ENCODE results near the gene KLHL35.

KLHL35 gene

DNA sequence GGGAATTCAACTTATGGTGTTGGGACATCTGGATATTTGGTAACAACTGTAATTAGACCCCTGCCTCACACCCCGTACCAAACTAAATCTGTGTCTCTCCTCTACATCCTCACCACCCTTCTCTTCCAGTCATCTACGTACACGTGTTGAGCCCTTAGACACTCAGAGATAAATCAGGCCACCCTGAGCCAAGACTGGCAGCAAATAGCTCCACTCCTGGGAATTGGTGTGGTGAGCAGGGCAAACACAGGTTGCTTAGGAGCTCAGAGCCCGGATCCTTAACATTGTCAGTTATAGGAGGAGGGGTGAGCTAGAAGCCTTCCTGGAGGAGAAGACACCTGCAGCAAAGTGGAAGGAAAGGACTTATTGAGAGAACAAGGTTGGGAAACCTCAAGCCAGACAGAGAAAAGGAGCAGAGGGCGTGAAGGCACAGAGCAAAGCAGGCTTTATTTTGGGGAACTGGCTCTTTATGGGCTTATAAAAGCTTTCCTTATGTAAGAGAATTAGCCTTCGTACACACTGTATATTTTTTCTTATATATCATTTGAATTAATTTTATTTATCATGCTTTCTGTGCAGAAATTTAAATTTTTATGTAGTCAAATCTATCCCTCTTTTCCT lies 36.9 kb upstream of the KLHL35 start:
- no peak for ATAC-seq
- no peak for DNase-seq

DNA sequence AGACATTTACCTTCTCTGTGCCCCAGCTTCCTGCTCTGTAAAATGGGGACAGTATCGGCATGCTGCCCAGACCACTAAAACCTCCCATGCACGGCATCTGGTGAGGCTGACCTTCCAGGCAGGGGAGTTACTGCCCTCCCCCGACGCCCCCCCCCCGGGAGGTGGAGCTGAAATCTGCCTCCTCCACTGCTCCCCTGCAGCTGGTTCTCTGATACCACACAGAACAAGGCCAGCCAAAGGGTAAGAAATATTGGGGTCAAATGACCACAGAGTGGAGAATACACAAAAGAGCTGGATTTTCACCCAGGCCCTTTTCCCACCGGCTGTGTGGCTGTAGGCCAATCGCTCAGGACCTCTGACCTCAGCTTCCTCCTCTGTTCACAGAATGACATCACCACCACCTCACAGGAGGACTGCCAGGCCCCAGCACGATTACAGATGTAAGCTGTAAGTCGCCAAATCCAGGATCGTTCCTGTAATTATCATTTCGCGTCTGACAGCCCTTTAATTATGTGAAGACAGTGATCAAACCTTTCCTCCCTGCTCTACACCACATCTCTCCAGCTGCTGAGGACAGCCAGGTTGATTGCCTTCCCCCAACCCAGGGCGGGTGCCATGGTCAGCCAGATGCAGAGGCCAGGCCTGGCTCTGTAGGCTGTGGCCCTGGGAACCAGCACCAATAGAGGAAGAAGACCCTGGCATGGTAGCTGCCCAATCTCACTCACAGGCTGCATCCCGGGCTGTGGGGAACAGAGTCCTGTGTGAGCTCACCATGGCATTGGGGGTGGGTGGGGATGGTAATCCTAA lies 35.7 kb upstream of the KLHL35 start:
- DNase-seq, result no peak
- ATAC-seq, result no peak

DNA sequence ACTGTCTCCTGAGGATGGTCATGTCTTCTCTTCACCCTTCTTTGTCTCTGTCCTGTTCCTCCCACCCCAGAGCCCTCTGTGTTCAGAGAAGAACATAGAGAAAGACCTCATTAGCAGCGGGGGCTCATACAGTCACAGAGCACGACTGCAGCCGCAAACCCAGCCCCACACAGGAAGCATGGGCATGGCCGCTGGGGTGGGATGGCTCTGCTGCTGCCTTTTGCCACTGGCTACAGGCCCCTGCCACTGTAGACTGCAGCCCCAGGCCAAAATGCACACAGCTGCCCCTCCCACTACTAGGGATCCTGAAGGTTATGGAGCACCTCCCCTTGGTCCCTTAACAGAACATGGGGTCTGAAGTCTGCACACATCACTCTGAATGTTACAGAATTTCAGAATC lies 34.9 kb upstream of the KLHL35 start:
- no peak for DNase-seq
- no peak for ATAC-seq

DNA sequence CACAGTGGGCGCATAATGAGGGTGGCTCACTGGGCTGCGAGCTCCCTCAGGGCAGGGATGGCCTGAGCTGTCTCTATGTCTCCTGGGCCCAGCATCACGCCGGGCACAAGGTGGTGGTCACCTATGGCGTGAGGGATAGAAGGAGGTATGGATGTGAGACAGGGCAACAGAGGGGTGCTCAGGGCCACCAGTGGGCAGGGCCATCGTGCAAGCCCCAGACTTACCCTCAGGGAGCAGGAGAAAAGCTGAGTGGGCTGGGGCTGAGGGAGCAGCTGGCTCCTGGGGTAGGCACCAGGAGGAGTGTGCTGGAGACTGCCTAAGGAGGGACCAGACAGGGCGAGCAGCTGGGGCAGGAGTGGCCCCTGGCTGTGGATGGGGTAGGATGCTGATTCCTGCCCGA lies 34.3 kb upstream of the KLHL35 start:
- ATAC-seq (no peak), DNase-seq (no peak)

DNA sequence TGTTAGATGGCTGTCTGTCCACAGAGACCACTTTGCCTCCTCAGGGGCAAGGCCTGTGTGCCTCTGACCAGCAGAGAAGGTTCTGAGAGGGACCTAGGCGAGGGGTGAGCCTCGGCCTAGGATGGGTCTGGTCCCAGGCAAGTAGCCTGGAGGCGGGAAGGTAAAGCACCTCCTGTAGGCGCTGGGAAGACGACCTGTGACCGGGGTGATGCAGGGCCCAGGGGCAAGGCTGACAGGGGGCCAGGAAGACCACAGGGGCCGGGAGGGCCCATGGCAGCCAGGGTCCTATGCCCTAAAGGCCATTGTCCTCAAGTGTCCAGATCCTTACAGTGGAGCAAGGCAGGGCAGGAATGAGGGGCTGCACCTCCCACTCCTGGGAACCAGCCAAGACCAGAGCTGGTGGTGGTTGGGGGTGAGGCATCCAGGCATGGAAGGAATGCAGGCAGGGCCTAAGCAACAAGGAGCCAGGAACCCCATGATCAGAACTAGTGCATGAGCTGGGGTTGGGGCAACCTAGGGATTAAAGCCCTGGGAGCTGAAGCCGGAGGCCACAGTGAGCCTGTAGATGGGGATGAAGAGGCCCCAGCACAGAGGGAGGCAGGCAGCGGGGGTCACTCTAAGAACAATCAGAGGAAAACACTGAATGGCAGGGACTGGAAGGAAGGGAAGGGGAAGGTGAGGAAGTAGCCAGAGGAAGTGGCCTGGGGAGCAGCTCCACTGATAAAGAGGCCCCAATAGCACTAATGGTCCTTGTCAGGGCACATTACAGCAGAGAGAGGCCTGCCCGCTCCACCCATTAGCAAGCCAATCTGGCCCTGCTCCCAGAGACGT lies 32.9 kb upstream of the KLHL35 start:
- no peak for DNase-seq

DNA sequence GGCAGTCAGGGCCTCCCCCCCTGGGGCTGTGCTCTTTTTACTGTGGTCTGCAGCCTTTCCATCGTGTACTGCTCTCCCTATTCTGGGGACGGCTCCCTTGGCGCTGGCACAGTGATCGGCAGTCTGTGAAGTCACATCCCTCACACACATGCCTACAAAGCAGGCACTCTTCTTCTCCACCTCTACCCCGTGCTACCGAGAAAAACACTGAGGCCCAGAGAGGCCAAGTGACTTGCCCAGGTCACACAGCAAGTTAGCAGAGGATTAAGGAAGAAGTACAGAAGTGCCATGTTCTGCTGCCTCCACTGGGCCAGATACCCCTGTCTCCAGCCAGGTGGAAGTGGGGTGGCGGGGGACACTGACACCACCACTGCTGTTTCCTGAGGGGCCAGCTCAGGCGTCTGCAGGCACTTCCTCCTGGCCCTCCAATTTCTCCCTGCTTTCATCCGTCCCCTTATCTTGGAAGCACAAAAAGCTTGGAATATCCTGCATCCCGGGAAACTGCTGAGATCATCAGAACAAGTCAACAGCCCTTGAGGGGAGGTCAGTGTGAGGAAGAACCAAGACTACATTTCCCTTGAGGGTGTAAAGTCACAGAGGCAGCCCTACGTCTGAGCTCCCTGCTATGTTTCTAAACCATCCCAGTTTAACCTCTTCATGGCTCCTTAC lies 30.2 kb upstream of the KLHL35 start:
- ATAC-seq (no peak), DNase-seq (no peak)

More for the DNA sequence above, 32.9 kb upstream of the KLHL35 start:
- no peak for ATAC-seq

DNA sequence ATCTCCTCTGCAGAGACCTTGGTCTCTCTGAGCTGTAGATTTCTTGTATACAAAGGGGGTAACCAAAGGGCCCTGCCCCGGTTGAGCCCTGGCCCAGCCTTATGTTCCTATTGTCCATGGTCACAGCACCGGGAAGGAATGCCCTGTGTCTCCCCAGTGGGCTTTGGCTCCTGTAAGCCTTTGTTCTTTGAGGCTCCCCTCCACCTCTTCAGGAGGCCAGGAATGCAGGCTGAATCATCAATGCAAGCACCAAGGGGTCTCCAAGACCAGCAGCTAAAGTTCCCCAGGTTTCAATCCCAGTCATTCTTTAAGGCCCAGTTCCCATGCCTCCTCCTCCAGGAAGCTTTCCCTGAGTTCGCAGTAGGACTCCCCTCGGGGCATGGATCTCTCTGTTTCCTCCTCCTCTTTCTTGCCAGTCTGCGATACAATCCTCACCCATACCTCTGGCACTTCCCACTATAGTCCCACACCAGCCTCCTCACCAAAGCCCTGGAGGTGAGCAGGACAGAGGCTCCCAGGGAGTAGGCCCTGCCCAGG lies 29.2 kb upstream of the KLHL35 start:
- DNase-seq, result no peak
- no peak for ATAC-seq

DNA sequence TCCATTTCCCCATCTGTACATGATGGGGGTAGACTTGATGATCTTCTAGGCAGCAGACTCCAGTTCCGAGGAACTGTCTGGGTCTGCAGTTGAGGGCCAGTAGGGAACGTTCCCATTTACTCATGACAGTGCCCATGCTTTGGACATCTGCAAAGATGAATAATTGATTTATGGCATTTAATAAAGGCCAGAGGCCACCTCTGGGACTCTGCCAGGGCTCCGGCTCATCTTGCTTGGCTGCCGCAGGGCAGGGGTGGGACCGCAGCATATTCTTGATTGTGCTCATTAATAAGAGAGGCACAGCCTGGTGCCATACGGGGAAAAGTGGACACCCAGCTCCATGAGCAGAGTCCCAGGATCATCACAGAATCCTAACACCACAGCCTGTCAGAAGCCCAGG lies 28.1 kb upstream of the KLHL35 start:
- ATAC-seq, result no peak
- no peak for DNase-seq

DNA sequence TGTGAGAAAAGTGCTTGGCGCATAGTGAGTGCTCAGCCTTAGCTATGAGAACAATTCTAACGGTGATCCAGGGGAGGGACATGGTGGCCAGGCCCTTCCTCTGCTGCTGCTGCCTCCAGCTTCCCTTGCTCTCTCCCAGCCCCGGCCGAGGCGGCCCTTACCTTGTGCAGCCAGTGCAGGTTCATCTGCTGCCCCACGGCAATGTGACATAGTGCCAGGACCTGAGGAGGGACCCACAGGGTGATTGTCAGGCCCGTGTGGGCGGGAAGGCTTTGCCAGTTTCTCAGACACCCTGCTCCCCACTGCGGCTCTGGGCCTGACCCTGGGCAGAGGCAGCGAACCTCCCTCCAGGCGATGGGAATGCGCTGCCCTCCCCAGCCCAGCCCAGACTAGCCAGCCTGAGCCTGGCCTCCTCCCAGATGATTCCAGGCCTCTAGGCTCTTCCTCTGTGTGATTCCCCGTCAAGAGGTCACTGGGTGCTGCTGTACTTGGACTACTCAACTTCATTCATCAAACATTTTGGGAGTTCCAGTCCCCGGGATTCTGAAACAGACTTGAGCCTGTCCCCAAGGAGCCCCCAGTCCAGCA lies 23.7 kb upstream of the KLHL35 start:
- DNase-seq, result no peak
- no peak for ATAC-seq

DNA sequence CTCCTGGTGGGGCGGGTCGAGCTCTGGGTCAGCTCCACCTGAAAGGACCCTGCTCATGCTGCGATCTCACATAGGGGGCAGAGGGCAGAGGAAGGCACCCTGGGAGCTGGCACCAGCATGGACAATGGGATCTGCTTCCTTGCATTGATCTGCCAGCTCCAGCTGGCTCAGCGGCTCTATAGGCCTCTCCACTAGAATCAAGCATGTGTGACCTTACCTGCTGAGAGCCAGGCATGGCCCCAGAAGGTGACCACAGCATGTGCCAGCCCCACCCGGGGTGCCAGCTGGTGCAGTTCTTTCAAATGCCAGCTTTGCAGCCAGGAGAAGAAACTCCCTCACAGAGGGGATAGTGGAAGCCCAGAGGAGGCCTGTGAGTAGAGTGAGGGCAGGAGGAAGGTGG lies 22.0 kb upstream of the KLHL35 start:
- DNase-seq, result no peak
- ATAC-seq, result no peak

DNA sequence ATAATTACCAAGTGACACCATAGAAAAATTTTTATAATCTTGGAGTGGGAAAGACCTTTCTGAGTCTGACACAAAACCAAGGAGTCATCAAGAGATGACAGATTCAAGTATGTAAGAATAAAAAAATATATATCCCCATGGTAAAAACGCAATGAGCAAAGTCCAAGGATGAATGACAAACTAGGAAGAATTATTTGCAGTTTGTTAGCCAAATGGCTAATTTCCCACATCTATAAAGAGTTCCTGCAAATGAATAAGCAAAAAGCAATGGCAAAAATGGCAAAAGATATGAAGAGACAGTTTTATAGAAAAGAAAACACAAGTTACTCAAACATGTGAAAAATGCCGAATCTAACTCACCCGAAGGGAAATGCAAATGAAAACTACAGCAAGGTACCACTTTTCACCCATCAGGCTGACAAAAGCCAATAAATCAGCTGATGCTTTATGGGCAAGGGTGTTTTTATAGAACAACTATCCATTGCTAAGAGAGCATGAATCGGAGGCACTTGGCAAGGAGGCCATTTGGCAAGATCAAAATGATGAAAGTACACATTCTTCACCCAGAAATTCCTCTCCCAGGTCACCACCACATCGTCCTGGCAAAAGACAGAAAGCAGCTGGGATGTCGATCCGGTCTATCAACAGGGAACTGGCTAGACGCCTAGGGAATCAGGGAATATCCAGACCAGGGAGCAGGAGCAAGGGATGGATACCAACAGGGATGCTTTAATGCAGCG lies 21.1 kb upstream of the KLHL35 start:
- ATAC-seq (no peak), DNase-seq (no peak)

DNA sequence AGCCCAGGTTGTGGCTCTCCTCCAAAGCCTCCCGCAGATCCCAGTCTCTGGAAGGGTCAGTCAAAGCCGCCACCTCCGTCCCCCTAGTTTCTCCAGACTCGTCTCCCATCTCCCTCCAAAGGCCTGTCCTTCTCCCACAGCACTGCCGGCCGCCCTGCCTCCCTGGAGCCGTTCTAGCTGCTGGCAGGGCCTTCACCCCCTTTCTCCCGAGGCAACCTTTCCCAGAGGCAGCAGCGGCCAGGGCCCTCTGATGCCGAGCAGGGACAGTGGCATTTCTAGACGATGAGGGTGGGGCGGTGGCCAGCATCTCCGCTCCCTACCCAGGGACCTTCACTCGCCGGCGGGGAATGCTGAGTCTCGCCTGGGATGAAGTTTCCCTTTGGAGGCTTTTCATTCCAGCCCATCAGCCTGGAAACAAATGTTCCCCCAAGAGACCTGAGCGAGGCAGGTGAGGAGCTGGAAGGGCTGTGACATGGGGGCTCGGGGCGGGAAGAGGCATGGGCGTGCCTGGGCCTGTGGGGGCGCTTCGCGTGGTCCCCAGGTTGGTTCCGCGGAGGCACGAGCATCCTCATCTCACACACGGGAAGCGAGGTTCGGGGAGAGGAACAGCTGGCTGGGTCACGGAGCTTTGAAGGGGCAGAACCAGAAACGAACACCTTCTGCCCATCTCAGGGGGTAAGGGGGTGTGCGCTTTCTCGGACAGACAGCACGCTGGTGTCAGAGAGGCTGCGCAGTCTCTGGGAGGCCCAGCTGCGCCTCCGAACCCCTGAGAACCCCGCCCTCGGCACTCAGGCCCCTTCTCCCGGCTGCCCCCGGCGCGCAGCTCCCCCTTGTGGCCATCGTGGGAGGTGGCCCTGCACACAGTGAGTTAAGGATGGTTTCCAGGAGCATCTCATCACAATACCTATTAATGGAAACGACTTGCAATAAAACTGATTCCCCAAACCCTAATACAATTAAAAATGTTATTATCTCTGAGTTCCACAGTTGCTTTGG lies 18.1 kb upstream of the KLHL35 start:
- ATAC-seq (peak; percentile 32), DNase-seq (peak; percentile 70)

DNA sequence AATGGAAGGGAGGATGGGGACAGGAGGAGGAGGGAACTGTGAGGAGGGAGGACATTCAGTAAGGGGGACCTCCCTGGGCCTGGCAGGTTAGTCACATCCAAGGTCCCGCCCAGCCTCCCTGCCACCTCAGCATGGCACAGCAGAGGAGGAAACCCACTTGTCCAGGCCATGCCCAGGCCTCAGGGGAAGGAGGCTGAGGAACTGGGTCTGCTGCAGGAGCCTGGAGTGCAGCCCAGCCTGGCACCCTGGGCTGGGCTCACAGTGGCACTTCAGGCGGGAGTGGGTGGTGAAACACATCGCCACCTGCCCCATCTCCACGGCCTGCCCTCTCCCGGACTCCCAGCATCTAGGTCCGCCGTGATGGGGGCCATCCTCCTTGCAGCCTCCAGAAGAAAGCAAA lies 17.2 kb upstream of the KLHL35 start:
- DNase-seq, result no peak
- no peak for ATAC-seq

DNA sequence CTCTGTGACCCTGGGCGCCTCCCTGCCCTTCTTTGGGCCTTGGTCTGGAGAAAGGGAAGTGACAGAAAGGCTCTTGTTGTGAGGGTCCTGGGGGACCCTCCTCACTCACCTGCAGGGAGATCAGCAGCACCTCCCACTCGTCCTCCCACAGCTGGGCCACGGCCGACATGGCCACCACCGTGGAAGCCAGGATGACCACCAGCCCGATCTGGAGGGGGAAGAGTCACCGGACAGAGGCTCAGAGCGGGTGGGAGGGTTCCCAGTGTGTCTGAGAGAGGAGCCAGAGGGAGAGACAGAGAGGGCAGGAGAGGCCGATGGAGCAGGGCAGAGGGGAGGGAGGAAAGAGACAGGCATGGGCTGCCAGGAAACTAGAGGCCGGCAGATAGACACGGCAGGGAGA lies 16.8 kb upstream of the KLHL35 start:
- ATAC-seq, result no peak
- no peak for DNase-seq

DNA sequence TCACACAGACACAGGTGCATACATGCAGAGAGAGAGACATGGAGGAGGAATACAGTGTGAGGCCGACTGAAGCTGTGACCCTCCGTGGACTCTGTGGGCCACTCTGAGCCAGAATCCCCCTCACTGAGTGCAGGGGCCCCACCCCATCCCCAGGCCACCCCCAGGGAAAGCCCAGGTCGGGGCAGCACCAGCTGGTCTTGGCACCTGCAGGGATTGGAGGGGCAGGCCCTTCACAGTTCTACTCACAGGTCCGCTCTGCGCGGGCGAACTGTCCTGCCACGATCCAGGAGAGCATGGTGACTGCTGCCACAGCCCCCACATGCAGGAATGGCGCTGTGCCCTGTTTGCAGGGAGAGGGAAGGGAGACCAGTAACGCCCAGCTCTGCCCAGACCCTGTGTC lies 16.3 kb upstream of the KLHL35 start:
- no peak for ATAC-seq
- no peak for DNase-seq

DNA sequence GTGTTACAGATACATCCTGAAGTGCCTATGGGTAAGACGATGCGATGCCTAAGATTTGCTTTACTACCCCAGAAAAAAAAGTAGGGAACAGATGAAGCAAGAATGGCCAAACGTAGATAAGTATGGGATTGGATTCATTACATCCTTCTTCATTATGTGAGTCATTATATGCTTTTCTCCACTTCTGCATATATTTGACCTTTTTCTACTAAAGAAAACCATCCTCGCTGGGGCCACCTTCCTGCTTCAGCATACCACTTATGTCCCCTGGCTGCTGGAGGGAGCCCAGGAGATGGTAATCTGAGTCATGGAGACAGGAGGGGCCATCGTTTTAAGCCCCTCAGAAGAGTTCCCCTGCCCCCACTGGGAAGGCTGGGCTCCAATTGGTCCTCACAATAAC lies 14.4 kb upstream of the KLHL35 start:
- ATAC-seq (no peak), DNase-seq (no peak)

DNA sequence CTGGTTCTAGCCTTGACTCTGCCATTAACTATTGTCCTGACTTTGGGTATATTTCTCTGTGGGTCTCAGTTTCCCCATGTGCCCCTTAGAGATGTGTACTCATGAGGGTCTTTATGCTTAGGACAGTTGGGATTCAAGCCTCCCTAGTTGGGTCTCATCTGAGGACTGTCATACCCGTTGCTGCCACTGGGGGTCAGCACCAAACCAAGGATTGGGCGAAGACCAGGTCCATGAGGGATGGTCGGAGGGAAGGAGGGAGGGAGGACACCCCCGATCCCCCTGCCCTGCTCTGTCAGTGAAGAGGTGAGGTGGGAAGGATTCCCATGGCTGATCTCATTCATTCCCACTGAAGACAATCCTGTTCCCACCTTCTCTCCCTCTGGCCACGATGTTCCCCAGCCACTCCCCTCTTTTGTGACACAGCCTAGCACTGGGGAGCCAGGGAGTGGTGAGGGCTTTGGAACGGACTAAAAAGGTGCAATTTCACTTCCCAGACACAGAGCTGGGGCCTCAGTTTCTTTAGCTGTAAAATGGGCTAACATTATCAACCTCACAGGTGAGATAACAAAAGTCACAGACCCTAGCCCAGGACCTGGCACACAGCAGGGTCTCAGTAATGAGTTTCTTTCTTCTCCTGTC lies 12.4 kb upstream of the KLHL35 start:
- peak; percentile 69 for ATAC-seq
- peak; percentile 82 for DNase-seq

DNA sequence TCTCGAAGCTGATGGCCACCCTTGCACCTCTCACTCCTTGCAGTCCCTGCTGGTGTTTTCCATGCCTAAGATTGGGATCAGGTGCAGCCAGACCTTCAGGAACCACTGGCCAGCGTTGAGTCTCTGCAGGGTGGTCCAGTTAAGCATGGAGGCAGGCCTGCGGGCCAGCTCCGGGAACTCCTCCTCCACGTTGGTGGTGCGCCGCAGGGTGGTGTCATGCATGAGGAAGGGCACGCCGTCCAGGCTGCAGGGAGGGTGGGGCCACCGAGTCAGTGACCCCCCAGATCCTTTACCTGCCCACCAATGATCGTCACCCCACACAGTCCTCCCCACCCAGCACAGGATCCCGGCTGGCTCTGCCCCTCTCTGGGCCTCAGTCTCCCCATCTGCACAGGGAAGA lies 10.0 kb upstream of the KLHL35 start:
- no peak for ATAC-seq
- DNase-seq, result no peak

DNA sequence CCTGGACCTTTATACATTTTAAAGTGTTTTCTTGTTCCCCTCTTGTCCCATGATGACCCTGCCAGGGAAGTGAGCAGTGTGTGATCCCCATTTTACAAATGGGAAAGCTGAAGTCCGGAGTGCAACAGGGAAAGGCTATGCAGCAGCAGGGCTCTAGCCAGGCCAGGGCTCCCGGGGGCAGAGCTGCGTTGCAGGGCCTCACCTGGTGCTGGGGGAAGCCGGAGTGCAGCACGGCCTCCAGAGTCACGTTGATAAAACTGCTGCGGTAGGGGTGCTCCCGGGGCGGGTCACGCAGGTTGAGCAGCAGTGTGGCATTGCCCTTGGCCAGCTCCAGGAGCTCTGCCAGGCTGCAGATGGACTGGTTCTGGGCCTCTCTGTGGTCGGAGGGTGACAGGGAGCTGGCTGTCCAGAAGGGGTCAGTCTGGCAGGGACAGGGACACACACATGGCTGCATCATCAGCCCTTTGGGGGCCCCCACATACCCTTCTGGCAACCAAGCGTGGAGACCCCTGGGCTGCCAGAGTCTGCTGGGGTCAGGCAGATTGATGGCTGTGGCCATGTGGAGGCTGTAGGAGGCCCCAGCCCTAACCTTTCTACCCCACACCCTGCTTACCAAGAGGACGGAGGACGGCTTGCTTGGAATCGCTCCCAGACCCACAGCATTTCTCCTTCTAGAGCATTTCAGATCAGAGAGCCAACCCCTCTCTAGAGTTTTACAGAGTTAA lies 9.3 kb upstream of the KLHL35 start:
- no peak for ATAC-seq
- no peak for DNase-seq

All from stimulated activated naive CD8-positive, alpha-beta T cell treated with anti-CD3 and anti-CD28 coated beads, Interleukin-15, Interleukin-2, amounts not matched to agents 100 U/mL and 50 U/mL, for 24 hours (primary cell).